ENCODE data around the gene CRCP.

CRCP gene

DNA sequence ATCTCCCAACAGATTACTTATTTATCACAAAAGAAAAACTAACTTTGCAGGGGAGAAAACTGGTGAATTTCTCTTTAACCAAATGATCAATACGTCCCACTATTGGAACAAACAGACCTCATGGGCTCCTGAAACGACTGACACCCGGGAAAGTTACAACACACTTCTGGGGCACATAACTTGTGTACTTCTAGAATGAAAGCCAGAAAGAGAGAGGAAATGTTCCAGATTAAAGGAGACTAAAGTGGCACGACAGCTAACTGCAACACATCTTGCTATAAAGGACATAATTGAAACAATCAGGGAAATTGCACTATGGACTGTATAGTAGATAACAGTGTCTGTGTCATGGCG is 75.8 kb downstream of the CRCP start:
- no peak for DNase-seq (ENCODE audit: low read depth)

GRCh38 chr7:66193146-66193725 is 78.6 kb downstream of the CRCP start:
- no peak for DNase-seq (ENCODE audit: low read depth)

DNA sequence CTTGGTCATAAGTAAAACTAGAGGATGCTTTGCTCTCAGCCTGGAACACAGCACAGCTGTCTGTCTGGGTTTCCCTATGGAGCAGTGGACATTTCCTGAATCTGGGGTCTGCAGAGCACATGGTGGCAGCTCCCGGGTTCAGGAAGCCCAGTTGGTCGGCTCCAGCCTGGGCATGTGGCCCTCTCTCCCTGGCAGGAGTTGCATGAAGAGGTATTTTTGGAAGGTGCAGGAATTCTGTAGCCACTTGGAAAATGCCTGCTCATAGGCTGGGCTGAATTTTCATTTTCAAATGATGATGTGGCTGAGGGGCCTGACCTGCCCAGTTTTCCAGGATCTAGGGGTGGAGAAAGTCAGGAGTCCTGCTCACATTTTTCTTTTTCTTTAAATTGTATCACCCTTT is 83.8 kb downstream of the CRCP start:
- DNase-seq (ENCODE audit: low read depth), result no peak

GRCh38 chr7:66198956-66199355 is 84.3 kb downstream of the CRCP start:
- no peak for DNase-seq (ENCODE audit: low read depth)

DNA sequence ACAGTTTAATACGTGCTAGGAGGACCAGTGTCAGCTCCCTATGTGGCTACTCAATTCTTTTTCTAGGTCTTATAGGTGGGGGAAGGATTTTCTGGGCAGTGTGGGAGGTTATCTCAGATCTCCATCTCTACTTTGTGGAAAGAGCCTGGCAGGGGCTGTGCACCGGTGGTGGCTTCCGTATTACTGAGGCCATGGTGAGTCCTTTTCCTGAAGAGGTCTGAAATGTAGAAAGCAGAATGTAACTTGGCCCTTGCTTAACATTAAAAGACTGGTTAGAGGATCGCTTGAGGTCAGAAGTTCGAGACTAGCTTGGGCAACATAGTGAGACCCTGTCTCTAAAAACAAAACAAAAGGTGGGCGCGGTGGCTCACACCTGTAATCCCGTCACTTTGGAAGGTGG is 87.8 kb downstream of the CRCP start:
- DNase-seq (ENCODE audit: low read depth), result no peak
